K562 (cell line): ENCODE data around the gene IFRD1. TPM values are rescaled to one million over a fixed set of nuclear protein-coding genes. Genes with fewer than 3 reads are reported as not detected.

Experiments used
- BCLAF1 ChIP-seq, 2 experiments: fragments of 450-650 bp in 1 of 2; IDR thresholded peaks; 2 replicates each; pipeline ENCODE4 v1.6.1; 2011 to 2017; ENCODE audit warnings: low read depth in 2 of 2, antibody characterized with exemption in 1 of 2, borderline replicate concordance in 1 of 2, low read length in 1 of 2, mild to moderate bottlenecking in 1 of 2, mixed read lengths in 1 of 2; ENCODE audit not compliant: control insufficient read depth in 1 of 2
- HLTF ChIP-seq: fragments of 450-650 bp; IDR thresholded peaks from 2 replicates; pipeline ENCODE4 v1.6.1; 2016
- KHSRP ChIP-seq: fragments of 450-650 bp; IDR thresholded peaks from 2 replicates; pipeline ENCODE4 v1.6.1; 2017
- KLF10 ChIP-seq: fragments of 250-450 bp; sonication (Bioruptor Pico); IDR thresholded peaks from 2 replicates; pipeline ENCODE4 v1.6.1; 2021; ENCODE audit warnings: matching md5 sums
- KLF6 ChIP-seq: fragments of 250-450 bp; sonication (Bioruptor Pico); IDR thresholded peaks from 2 replicates; pipeline ENCODE4 v1.4.0; 2020; ENCODE audit warnings: mild to moderate bottlenecking, moderate library complexity, borderline replicate concordance
- MAFK ChIP-seq: IDR thresholded peaks from 2 replicates; pipeline ENCODE4 v1.6.1; 2011; ENCODE audit warnings: low read length, improper control_type of control experiment
- MYBL2 ChIP-seq, 2 experiments: fragments of 450-650 bp in 1 of 2; sonication (generic) in 1 of 2; formaldehyde crosslinking in 1 of 2; IDR thresholded peaks; 2 replicates each; pipeline versions ENCODE4 v1.6.1 to v1.8.1; 2017 to 2022; ENCODE audit warnings: borderline replicate concordance in 1 of 2, inconsistent platforms in 1 of 2, low read depth in 1 of 2, mild to moderate bottlenecking in 1 of 2, missing genetic modification reagents in 1 of 2, moderate library complexity in 1 of 2
- PTTG1 ChIP-seq: fragments of 450-650 bp; IDR thresholded peaks from 2 replicates; pipeline ENCODE4 v1.6.1; 2016; ENCODE audit warnings: low read depth, mild to moderate bottlenecking, missing genetic modification characterization, missing compliant biosample characterization
- PYGO2 ChIP-seq: fragments of 450-650 bp; IDR thresholded peaks from 2 replicates; pipeline ENCODE4 v1.6.1; 2016; ENCODE audit warnings: mild to moderate bottlenecking, missing genetic modification characterization, moderate library complexity, missing compliant biosample characterization
- RAD21 ChIP-seq, 2 experiments: fragments of 250-450 bp in 1 of 2; fragments of 450-650 bp in 1 of 2; sonication (Bioruptor Pico) in 1 of 2; formaldehyde crosslinking in 1 of 2; IDR thresholded peaks in 1 of 2; conservative IDR thresholded peaks in 1 of 2; 2 replicates each; pipeline versions ENCODE4 v1.4.0 to v1.8.0; 2020 to 2022; ENCODE audit warnings: mild to moderate bottlenecking in 2 of 2, moderate library complexity in 1 of 2
- ZBTB8A ChIP-seq: fragments of 450-650 bp; IDR thresholded peaks from 2 replicates; pipeline ENCODE4 v1.6.1; 2018; ENCODE audit warnings: mild to moderate bottlenecking, moderate library complexity; ENCODE audit not compliant: partially characterized antibody
- ZC3H11A ChIP-seq: IDR thresholded peaks from 2 replicates; pipeline ENCODE4 v1.6.1; 2012; ENCODE audit warnings: low read depth, low read length, improper control_type of control experiment
- polyA plus RNA-seq, 8 experiments: library from polyadenylated mRNA; depleted of rRNA in 4 of 8; stranded (reverse) in 5 of 8; unstranded in 3 of 8; fragments of >200 nt; fragmentation: Nextera tagmentation in 2 of 8; fragmentation: Illumina TruSeq in 1 of 8; extraction: Ambion mirVana in 2 of 8; extraction: Trizol in 1 of 8; gene quantifications; 2 replicates each; pipeline versions ENCODE4 v1.2.1 to v1.2.3, GENCODE V29; 2011 to 2014; ENCODE audit warnings: inconsistent platforms in 1 of 8, missing spikeins in 1 of 8
- total RNA-seq, 7 experiments: library from RNA; depleted of rRNA in 6 of 7; stranded (reverse); fragments of >200 nt in 6 of 7; fragmentation: Illumina TruSeq in 2 of 7; extraction: Trizol in 2 of 7; gene quantifications; 2 replicates each; pipeline versions ENCODE4 v1.2.1 to v1.2.3, GENCODE V29; 2011 to 2021; ENCODE audit warnings: low replicate concordance in 1 of 7
- TF ChIP-seq, protein P1 (sequence below): sonication (generic); formaldehyde crosslinking; IDR thresholded peaks from 2 replicates; pipeline ENCODE4 v1.8.0; 2023; ENCODE audit warnings: mild to moderate bottlenecking, missing genetic modification reagents
- TF ChIP-seq, protein P2 (sequence below): fragments of 450-650 bp; IDR thresholded peaks from 2 replicates; pipeline ENCODE4 v1.6.1; 2016; ENCODE audit warnings: borderline replicate concordance
- TF ChIP-seq, protein P3 (sequence below): fragments of 250-450 bp; sonication (Bioruptor Pico); IDR thresholded peaks from 2 replicates; pipeline ENCODE4 v1.8.0; 2022; ENCODE audit warnings: moderate library complexity, mild to moderate bottlenecking, inconsistent platforms
- TF ChIP-seq, protein P4 (sequence below): fragments of 250-450 bp; sonication (Bioruptor Pico); IDR thresholded peaks from 2 replicates; pipeline ENCODE4 v1.5.0; 2022; ENCODE audit warnings: mild to moderate bottlenecking

Gene IFRD1
- total and polyA plus RNA-seq, 9 of the 15 experiments (the other 6 are each of a cell fraction or from before 2014, with no cell fraction given): 27.6 to 81.8 (median 68.1) TPM

- TF ChIP-seq, protein P1, sequence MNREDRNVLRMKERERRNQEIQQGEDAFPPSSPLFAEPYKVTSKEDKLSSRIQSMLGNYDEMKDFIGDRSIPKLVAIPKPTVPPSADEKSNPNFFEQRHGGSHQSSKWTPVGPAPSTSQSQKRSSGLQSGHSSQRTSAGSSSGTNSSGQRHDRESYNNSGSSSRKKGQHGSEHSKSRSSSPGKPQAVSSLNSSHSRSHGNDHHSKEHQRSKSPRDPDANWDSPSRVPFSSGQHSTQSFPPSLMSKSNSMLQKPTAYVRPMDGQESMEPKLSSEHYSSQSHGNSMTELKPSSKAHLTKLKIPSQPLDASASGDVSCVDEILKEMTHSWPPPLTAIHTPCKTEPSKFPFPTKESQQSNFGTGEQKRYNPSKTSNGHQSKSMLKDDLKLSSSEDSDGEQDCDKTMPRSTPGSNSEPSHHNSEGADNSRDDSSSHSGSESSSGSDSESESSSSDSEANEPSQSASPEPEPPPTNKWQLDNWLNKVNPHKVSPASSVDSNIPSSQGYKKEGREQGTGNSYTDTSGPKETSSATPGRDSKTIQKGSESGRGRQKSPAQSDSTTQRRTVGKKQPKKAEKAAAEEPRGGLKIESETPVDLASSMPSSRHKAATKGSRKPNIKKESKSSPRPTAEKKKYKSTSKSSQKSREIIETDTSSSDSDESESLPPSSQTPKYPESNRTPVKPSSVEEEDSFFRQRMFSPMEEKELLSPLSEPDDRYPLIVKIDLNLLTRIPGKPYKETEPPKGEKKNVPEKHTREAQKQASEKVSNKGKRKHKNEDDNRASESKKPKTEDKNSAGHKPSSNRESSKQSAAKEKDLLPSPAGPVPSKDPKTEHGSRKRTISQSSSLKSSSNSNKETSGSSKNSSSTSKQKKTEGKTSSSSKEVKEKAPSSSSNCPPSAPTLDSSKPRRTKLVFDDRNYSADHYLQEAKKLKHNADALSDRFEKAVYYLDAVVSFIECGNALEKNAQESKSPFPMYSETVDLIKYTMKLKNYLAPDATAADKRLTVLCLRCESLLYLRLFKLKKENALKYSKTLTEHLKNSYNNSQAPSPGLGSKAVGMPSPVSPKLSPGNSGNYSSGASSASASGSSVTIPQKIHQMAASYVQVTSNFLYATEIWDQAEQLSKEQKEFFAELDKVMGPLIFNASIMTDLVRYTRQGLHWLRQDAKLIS (CRISPR knock-in tag): no peak
- TF ChIP-seq PYGO2 (tag): no peak
- TF ChIP-seq, protein P2, sequence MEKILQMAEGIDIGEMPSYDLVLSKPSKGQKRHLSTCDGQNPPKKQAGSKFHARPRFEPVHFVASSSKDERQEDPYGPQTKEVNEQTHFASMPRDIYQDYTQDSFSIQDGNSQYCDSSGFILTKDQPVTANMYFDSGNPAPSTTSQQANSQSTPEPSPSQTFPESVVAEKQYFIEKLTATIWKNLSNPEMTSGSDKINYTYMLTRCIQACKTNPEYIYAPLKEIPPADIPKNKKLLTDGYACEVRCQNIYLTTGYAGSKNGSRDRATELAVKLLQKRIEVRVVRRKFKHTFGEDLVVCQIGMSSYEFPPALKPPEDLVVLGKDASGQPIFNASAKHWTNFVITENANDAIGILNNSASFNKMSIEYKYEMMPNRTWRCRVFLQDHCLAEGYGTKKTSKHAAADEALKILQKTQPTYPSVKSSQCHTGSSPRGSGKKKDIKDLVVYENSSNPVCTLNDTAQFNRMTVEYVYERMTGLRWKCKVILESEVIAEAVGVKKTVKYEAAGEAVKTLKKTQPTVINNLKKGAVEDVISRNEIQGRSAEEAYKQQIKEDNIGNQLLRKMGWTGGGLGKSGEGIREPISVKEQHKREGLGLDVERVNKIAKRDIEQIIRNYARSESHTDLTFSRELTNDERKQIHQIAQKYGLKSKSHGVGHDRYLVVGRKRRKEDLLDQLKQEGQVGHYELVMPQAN: no peak
- no peak for TF ChIP-seq BCLAF1 (IDR thresholded peaks at IDR 0.05; ENCODE audit: borderline replicate concordance in 1 of 2, control insufficient read depth in 1 of 2, low read depth in 2 of 2, low read length in 1 of 2)
- no peak for TF ChIP-seq ZC3H11A
- TF ChIP-seq PTTG1: no peak
- no peak for TF ChIP-seq KLF10 (CRISPR knock-in tag)
- no peak for TF ChIP-seq KHSRP
- TF ChIP-seq, protein P3, sequence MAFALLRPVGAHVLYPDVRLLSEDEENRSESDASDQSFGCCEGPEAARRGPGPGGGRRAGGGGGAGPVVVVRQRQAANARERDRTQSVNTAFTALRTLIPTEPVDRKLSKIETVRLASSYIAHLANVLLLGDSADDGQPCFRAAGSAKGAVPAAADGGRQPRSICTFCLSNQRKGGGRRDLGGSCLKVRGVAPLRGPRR (CRISPR knock-in tag): no peak
- no peak for TF ChIP-seq HLTF
- TF ChIP-seq, protein P4, sequence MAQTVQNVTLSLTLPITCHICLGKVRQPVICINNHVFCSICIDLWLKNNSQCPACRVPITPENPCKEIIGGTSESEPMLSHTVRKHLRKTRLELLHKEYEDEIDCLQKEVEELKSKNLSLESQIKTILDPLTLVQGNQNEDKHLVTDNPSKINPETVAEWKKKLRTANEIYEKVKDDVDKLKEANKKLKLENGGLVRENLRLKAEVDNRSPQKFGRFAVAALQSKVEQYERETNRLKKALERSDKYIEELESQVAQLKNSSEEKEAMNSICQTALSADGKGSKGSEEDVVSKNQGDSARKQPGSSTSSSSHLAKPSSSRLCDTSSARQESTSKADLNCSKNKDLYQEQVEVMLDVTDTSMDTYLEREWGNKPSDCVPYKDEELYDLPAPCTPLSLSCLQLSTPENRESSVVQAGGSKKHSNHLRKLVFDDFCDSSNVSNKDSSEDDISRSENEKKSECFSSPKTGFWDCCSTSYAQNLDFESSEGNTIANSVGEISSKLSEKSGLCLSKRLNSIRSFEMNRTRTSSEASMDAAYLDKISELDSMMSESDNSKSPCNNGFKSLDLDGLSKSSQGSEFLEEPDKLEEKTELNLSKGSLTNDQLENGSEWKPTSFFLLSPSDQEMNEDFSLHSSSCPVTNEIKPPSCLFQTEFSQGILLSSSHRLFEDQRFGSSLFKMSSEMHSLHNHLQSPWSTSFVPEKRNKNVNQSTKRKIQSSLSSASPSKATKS (CRISPR knock-in tag): no peak
- peak; percentile 46 to 50; a peak in 3 of 4 replicates for TF ChIP-seq RAD21 (CRISPR knock-in tag; conservative IDR thresholded peaks at IDR 0.05 in 1 of 2, IDR thresholded peaks at IDR 0.05 in 1 of 2)
- TF ChIP-seq KLF6 (CRISPR knock-in tag): no peak
- TF ChIP-seq MYBL2 (IDR thresholded peaks at IDR 0.05; ENCODE audit: low read depth): no peak
- no peak for TF ChIP-seq MYBL2 (CRISPR knock-in tag; IDR thresholded peaks at IDR 0.05; ENCODE audit: borderline replicate concordance)
- no peak for TF ChIP-seq MAFK
- TF ChIP-seq ZBTB8A: no peak
Measured at GRCh38 chr7:112505495-112505894, 55.2 kb downstream of the IFRD1 start (continued).
